HG03571 (cell line): ENCODE measurements around the gene DPH1.

ENCODE experiments used
- ATAC-seq: cut with Tn5 transposase; IDR thresholded peaks from one replicate; pipeline ENCODE4 v1.9.1; 2021; ENCODE audit not compliant: unreplicated experiment

Gene DPH1

DNA sequence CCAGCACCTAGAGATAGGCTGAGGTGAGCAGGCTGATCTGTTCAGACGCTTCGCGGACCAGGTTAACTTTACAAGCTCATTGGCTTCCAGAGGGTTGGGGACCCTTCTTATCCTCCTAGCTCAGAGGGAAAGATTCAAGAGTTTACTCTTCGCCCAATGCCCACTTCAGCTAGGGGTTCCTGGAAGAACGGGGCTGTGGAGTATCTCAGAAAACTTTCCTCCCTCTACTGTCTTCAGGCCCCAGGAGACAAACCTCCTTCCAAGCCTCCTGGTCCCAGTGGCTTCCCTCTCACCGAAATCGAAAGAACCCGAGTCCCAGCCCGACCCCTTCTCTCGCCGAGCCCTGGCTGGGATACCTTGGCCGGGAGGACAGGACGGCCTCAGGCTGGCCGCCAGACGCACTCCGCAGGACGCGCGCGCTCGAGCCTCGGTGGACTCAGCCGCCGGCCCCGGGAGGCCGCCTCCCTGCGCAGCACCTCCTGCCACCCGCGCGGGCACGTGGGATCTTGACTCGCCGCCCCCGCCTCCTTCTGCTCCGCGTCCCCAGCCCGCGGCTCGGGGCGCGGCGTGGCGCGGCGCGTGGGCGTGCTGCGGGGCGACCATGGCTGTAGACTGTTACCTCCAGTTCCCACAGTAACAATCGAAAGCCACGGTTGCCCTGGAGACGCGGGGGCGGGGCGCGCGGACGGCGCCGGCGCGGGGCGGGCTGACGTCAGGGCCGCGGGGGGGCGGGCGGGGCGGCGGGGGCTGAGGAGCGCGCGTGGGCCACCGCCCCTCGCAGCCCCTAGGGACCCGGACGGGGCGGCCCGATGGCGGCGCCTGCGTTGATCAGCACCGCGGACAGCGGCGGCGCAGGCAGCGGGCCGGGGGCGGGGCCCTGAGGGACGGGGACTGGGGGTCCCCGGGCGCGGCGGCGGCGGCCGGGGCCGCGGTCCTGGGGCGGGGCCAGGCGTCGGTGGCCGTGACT, 19.7 kb downstream of the DPH1 start:
- ATAC-seq, result peak; percentile 43

DNA sequence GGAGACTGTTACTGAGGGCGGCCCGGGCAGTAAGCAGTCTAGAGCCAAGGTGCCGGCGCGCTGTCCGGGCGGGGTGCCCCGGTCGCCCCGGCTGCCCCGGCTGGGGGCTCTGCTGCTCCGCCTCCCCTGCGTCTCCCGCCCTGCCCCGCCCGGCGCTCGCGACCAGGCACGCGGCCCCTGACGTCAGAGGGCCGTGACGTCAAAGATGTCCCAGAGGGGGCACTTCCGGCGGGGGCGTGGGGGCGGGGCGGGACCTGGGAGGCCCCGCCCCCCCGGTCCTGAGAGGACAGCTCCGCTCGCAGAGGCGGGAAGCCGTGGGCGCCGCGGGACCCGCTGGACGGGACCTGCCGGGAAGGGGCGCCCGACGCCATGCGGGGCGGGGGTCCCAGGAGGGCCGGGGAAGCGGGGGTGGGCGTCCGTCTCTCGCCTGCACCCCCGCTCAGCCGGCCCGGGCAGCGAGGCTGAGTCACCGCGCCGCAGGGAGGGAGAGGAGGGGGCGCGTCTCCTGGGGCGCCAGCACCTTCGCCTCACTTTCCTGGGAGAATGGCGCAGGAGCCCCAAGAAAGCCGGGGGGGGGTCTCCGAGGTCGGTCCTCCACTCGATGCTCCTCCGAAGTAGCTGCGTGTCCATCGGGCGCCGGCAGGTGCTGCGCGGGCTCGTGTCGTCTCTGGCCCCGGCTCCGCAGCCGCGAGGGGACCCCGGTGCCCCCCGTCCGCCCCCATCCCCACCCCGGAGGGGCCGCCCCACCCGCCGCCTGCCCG, 20.5 kb downstream of the DPH1 start:
- peak; percentile 2 for ATAC-seq

DNA sequence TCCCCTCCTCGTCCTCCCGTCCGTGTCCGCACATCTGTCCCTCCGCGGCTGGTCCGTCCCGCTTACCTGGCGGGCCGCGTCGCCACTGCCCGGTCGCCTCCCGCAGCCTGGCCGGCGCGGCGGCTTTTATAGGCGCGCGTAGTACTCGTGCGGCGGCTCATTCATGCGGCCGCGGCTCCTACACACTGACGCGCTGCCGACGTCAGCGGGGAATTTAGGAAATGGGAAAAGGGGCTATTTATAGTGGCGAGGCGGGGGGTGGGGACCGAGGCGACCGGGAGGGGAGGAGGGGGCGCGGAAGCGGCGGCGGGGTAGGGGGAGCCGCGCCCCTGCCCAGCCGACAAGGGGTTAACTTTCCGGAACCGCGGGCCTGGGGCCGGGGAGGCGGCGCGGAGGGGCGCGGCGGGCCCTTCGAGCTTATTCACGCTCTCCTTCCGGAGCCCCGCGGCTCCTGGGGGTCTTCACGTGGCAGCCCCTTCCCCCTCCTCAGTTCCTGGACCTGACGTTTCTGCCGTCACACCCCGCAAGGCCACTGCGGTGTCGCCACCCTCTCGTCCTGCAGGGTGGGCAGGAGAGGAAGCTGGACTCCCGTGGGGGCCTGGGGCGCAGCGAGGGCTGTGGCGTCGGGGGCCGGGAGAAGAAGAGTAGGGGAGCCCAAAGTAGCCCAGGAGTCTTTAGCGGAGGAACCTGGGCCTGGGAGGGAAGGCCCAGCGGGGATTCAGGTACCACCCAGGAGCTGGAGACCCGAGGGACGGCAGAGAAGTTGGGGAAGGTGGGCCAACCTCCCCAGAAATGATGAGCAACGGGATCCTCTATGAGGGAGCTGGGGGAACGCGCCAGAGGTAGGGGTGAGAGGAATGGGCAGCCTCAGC, 21.3 kb downstream of the DPH1 start:
- no peak for ATAC-seq

DNA sequence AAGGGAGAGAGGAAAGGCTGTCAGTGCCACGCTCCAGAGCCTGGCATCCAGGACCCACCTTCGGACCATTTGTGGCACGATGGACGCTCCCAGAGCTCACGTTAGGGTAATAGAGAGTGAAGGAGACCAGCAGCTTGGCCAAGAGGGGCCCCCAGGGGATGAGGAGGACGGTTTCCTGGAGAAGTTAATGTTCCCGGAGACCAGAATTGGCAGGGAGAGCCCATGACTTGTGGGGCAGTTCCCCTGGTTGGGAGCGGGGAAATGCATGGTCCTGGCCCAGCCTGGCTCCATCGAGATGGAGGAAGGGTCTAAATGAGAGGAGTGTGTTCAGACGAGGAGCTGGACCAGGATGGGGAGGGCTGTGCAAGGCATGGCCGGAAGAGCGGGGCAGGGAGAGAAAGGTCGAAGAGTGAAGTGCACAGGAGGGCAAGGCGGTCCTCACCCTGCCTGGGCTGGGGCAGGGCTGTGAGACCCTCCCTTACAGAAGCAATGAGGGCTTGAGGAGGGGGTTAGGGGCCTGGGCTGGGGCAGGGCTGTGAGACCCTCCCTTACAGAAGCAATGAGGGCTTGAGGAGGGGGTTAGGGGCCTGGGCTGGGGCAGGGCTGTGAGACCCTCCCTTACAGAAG, 22.1 kb downstream of the DPH1 start:
- no peak for ATAC-seq

DNA sequence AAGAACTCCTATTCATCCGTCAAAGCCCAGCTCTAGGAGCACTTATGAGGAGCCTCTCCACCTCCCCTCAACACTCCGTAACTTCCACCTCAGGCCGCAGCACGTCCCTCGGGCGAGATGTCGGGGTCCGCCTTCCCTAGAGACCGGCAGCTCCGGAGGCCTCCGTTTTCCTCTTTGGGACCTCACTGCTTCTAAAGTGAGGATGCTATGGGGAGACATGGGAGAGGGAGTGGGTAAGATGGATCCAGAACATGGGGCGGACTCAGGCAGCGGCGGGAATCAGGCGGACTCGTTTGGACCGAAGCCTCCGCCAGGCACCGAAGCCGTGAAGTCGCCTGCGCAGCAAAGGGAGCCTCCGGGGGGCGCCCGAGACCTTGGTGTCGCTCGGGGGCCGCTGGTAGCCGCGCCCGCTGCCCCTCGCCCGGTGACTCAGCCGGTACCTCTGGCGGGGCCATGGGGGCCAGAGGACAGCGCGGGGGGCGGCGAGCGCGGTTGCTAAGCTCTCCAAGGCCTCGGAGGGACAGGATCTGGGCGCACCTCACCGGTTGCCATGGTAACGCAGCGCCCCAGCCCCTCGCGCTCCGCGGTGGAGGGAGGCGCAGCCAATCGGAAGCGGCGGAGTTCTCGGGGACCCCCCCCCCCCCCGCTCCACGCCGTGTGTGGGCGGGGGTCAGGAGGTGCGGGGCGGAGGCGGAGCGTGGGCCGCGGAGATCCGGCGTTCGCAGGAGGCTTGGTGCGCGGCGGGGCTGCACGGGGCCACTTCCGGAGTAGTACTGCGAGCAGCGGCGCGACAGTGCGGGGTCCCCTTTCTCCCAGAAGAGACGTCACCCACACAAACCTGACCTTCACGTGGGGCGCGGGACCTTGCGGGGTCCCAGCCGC, 23.7 kb downstream of the DPH1 start:
- ATAC-seq, result no peak

DNA sequence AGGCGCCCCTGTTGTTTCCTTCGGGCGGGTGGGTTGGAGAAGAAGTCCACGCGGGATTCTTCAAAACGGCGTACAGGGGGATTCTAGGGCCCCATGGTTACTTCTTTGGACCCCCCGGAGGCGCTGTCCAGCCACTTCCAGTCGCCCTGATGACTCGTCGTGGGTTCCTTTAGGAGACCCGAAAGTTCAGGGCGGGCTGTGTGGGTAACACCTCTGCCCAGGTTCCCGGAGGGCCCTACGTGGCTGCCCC, 24.2 kb downstream of the DPH1 start:
- ATAC-seq, result no peak

DNA sequence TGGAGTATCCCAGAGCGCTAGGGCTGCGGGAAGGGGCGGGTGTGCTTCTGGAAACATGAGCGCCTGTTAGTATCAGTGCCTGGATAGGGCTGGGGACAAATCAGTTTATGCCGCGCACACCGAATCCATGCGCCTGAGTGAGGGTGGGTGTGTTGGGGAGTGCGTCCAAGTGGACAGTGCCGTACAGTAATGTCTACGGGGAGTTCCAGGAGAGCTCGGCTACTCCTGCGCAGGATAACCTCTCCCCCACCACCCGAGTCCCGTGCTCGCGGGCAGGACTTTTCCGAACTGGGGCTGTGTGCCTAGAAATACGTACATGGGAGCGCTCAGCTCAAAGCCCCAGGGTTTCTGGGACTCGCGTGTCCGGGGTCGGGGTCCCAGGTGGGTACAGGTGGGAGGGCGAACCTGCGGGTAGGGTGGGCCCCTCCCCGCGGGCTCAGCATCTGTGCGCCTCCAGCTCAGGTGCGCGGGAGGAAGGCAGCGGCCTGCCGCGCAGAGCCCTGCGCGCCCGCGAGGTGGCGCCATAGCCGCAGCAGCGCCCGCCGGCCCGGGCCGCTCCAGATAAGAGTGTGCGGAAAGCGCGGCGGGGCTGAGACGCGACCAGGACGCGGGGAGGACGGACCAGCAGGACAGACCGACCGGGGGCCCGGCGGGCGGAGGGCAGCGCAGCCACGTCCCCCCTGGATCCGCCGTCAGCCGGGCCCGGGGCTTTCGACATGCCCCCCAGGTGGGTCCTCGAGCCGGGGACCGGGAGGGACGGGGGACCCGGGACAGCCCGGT, 24.7 kb downstream of the DPH1 start, which contains the start of gene HIC1:
TSS of gene HIC1 (plus strand) at position 592 of the 780 bp plus-strand sequence. CDS start 1,588 bp downstream, outside the sequence.
- ATAC-seq, result peak; percentile 35

DNA sequence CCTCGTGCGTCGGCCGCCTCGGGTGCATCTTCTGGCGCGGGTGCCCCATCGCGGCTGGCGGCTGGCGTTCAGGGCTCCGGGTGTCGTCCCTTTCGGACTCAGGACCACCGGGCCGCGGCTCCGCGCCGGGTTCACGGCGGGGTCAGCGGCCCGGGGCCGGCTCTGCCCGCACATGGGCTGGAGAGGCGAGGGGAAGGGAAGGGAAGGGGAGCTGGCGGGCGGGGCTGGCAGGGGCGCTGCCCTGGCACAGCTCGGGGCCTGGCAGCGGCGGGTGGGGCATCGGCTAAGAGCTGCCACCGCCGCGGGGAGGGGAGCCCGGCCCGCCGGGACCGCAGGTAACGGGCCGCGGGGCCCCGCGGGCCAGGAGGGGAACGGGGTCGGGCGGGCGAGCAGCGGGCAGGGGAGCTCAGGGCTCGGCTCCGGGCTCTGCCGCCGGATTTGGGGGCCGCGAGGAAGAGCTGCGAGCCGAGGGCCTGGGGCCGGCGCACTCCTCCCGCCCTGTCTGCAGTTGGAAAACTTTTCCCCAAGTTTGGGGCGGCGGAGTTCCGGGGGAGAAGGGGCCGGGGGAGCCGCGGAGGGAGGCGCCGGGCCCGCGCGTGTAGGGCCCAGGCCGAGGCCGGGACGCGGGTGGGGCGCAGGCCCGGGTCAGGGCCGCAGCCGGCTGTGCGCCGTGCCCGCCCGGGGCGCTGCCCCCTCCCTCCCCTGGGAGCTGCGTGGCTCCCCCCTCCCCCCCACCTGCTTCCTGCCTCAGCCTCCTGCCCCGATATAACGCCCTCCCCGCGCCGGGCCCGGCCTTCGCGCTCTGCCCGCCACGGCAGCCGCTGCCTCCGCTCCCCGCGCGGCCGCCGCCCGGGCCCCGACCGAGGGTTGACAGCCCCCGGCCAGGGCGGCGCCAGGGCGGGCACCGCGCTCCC, 25.6 kb downstream of the DPH1 start:
- ATAC-seq, result no peak

DNA sequence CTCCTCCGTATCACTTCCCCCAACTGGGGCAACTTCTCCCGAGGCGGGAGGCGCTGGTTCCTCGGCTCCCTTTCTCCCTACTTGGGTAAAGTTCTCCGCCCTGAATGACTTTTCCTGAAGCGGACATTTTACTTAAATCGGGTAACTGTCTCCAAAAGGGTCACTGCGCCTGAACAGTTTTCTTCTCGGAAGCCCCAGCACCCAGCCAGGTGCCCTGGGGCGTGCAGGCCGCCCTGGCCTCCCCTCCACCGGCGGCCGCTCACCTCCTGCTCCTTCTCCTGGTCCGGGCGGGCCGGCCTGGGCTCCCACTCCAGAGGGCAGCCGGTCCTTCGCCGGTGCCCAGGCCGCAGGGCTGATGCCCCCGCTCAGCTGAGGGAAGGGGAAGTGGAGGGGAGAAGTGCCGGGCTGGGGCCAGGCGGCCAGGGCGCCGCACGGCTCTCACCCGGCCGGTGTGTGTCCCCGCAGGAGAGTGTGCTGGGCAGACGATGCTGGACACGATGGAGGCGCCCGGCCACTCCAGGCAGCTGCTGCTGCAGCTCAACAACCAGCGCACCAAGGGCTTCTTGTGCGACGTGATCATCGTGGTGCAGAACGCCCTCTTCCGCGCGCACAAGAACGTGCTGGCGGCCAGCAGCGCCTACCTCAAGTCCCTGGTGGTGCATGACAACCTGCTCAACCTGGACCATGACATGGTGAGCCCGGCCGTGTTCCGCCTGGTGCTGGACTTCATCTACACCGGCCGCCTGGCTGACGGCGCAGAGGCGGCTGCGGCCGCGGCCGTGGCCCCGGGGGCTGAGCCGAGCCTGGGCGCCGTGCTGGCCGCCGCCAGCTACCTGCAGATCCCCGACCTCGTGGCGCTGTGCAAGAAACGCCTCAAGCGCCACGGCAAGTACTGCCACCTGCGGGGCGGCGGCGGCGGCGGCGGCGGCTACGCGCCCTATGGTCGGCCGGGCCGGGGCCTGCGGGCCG, 26.5 kb downstream of the DPH1 start:
- no peak for ATAC-seq

DNA sequence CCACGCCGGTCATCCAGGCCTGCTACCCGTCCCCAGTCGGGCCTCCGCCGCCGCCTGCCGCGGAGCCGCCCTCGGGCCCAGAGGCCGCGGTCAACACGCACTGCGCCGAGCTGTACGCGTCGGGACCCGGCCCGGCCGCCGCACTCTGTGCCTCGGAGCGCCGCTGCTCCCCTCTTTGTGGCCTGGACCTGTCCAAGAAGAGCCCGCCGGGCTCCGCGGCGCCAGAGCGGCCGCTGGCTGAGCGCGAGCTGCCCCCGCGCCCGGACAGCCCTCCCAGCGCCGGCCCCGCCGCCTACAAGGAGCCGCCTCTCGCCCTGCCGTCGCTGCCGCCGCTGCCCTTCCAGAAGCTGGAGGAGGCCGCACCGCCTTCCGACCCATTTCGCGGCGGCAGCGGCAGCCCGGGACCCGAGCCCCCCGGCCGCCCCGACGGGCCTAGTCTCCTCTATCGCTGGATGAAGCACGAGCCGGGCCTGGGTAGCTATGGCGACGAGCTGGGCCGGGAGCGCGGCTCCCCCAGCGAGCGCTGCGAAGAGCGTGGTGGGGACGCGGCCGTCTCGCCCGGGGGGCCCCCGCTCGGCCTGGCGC, 27.3 kb downstream of the DPH1 start:
- no peak for ATAC-seq

DNA sequence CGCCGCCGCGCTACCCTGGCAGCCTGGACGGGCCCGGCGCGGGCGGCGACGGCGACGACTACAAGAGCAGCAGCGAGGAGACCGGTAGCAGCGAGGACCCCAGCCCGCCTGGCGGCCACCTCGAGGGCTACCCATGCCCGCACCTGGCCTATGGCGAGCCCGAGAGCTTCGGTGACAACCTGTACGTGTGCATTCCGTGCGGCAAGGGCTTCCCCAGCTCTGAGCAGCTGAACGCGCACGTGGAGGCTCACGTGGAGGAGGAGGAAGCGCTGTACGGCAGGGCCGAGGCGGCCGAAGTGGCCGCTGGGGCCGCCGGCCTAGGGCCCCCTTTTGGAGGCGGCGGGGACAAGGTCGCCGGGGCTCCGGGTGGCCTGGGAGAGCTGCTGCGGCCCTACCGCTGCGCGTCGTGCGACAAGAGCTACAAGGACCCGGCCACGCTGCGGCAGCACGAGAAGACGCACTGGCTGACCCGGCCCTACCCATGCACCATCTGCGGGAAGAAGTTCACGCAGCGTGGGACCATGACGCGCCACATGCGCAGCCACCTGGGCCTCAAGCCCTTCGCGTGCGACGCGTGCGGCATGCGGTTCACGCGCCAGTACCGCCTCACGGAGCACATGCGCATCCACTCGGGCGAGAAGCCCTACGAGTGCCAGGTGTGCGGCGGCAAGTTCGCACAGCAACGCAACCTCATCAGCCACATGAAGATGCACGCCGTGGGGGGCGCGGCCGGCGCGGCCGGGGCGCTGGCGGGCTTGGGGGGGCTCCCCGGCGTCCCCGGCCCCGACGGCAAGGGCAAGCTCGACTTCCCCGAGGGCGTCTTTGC, 28.0 kb downstream of the DPH1 start:
- ATAC-seq, result no peak

DNA sequence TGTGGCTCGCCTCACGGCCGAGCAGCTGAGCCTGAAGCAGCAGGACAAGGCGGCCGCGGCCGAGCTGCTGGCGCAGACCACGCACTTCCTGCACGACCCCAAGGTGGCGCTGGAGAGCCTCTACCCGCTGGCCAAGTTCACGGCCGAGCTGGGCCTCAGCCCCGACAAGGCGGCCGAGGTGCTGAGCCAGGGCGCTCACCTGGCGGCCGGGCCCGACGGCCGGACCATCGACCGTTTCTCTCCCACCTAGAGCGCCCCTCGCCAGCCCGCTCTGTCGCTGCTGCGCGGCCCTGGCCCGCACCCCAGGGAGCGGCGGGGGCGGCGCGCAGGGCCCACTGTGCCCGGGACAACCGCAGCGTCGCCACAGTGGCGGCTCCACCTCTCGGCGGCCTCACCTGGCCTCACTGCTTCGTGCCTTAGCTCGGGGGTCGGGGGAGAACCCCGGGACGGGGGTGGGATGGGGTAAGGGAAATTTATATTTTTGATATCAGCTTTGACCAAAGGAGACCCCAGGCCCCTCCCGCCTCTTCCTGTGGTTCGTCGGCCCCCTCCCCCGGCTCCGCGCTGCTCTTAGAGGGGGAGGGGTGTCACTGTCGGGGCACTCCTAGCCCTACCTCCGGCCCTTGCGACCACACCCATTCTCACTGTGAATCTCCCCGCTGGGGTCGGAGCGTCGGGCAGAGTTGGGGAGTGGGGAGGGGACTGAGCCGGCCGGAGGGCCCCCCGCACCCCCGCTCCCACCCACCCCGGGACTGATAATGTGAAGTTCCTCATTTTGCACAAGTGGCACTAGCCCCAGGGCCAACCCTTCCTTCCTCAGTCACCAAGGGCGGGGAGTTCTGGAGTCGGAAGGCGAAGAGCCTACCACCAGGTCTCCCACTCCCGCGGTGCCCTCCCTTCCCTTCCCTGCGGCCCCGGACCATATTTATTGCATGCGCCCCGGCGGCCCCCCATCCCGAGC, 28.9 kb downstream of the DPH1 start:
- no peak for ATAC-seq

DNA sequence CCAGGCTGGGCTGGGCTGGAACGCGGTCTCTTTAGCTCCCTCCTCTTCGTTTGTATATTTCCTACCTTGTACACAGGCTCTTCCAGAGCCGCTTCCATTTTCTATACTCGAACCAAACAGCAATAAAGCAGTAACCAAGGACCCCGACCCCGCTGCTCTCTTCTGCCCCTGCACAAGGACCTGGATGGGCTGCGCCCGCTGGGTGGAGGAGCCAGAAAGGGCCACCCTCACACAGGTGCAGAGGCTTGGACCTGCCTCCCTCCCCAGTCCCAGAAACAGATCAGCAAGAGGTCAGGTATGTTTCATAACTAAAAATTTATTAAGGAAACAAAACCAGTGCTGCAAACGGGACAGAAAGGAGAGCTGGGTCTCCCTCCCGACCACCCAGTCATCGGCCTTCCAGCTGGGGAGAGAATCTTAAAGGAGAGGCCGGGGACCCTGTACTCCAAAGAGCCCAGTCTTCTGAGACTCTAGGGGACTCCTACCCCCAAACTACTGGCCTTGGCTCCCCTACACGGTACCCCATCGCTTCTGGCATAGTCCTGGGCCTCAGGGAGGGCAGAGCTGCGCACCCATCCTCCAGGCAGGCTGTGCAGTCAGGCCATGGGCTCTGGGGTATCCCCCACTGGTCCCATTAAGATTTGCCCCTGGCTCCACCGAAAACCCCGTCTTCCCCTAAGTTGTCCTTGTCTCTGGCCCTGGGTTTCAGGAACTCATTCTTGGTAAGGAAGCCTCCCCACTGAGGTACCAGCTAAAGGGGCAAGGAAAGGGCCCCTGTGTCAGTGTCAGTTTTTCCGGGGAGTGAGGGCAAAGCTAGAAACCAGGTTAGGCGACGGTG, 29.8 kb downstream of the DPH1 start:
- ATAC-seq, result no peak

DNA sequence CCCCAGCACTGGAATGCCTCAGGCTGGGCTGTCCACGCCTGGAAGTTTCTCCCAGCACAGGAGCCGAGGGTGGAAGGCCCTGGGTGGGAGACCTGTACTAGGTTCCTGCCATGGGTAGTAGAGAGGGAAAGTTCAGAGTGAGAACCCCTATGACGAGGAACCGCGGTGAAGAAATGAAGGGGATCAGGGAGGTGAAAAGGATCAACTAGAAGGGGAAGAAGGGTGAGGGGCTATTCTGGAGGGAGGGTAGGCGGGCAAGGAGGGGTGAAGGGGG, 30.4 kb downstream of the DPH1 start:
- no peak for ATAC-seq
